HG02763 (cell line): Measurements from ENCODE around the gene OR51T1.

ENCODE experiments used
- ATAC-seq: cut with Tn5 transposase; IDR thresholded peaks from one replicate; pipeline ENCODE4 v1.9.1; 2021; ENCODE audit warnings: mild to moderate bottlenecking, moderate library complexity; ENCODE audit not compliant: unreplicated experiment

Gene OR51T1

GRCh38 chr11:4924239-4924638, 42.5 kb downstream of the OR51T1 start, which contains the start of gene OR51G1:
OR51G1 (minus strand) TSS chr11:4924339; CDS start chr11:4924339, 0 bp downstream.
- ATAC-seq: no peak

- no peak for ATAC-seq
Measured at GRCh38 chr11:4926608-4927007, 44.9 kb downstream of the OR51T1 start.
